Measurements from ENCODE around the gene HIPK2. TPM values are rescaled to one million over a fixed set of nuclear protein-coding genes. Genes with fewer than 3 reads are reported as not detected.
A peak's percentile ranks its signal among the peaks of the same experiment; 100 is the strongest.

Gene HIPK2
- total and polyA plus RNA-seq, 8 donors, result 25.1 to 61.8 (median 30.4) TPM

DNA sequence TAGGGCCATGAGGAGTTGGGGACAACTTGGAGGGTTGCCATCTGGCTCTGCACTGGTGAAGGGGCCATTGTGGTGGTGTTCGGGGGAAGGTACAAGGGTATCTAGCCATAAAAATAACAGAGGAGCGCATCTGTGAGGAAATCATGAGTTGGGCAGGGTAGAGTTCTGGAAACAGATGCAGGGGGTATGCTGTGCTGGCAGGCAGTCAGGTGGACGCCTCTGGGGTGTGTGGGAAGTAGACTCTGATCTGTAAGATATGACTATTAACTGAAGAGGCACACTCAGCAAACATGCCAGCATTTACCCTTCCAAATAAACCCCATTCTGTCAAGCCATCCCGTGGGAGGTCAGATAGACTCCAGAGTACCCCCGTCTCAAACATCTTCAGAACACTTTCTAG, 174.5 kb downstream of the HIPK2 start:
- Histone ChIP-seq H3K9me3 (no peaks in the 10 kb centered on the region), H3K4me1 (no peaks in the 10 kb centered on the region), H3K36me3 (peaks cover 0 to 92% of the 10 kb centered on the region in 2 donors), H3K27ac (no peak overlapping the region), H3K4me3 (no peak overlapping the region), H3K27me3 (no peaks in the 10 kb centered on the region)
- TF ChIP-seq, protein P1, sequence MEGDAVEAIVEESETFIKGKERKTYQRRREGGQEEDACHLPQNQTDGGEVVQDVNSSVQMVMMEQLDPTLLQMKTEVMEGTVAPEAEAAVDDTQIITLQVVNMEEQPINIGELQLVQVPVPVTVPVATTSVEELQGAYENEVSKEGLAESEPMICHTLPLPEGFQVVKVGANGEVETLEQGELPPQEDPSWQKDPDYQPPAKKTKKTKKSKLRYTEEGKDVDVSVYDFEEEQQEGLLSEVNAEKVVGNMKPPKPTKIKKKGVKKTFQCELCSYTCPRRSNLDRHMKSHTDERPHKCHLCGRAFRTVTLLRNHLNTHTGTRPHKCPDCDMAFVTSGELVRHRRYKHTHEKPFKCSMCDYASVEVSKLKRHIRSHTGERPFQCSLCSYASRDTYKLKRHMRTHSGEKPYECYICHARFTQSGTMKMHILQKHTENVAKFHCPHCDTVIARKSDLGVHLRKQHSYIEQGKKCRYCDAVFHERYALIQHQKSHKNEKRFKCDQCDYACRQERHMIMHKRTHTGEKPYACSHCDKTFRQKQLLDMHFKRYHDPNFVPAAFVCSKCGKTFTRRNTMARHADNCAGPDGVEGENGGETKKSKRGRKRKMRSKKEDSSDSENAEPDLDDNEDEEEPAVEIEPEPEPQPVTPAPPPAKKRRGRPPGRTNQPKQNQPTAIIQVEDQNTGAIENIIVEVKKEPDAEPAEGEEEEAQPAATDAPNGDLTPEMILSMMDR (IDR thresholded peaks at IDR 0.05), result no peak
- intact Hi-C loops (cut with DNase I), result no loop called here
- no peak for ATAC-seq
- DNase-seq, result no peak

DNA sequence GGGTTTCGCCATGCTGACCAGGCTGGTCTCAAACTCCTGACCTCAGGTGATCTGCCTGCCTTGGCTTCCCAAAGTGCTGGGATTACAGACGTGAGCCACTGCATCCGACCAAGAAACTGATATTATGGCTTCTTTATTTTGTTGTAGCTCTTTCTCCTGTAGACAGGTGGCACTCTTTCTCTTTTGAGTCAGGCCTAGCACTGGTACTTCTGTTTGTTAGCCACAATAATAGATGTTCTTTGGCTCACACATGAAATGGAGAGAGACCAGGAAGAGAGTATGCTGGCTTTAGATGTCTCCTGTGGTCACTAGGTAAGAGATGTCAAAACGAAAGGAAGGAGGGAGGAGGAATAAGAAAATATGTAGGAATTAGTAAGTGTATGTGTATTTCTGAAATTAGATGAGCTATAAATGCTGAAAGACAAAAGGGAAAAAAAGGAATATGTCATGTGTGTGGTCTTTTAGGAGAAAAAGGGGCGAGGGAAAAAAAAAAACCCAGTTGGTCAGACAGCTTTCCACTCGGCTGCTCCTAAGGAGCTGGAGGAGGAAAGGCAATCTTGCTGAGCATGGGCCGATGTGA, 175.6 kb downstream of the HIPK2 start:
- Histone ChIP-seq H3K9me3 (no peaks in the 10 kb centered on the region), H3K27me3 (no peaks in the 10 kb centered on the region), H3K4me1 (no peaks in the 10 kb centered on the region), H3K27ac (no peak overlapping the region), H3K4me3 (no peak overlapping the region), H3K36me3 (peaks cover 0 to 95% of the 10 kb centered on the region in 2 donors)
- intact Hi-C loops (cut with DNase I), result no loop called here
- DNase-seq (peak in 1 of 4 donors; percentile 33), ATAC-seq (peak; percentile 75)
- TF ChIP-seq, protein P1 (IDR thresholded peaks at IDR 0.05), result peak; percentile 25 to 37

DNA sequence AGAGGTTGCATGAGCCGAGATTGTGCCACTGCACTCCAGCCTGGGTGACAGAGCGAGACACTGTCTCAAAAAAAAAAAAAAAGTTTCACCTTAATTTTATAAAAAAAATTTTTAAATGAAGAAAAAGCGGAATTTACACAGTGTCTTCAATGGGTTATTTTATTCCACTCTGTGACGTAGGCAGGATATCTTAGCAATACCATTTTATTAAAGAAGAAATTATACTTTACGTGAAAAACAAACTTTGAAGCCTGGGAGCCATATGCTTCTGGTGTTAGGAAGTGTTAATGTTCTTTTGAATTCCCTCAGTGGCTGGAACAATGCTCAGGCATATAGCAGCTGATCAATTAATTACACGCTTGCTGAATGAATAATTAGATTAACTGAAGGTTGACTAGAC, 176.6 kb downstream of the HIPK2 start:
- H3K4me3 ChIP-seq, result no peak overlapping the region
- no peak overlapping the region for H3K27ac ChIP-seq
- peaks cover 0 to 96% of the 10 kb centered on the region in 2 donors for H3K36me3 ChIP-seq
- DNase-seq, result no peak
- ATAC-seq, result no peak
- no peaks in the 10 kb centered on the region for H3K4me1 ChIP-seq
- TF ChIP-seq, protein P1 (IDR thresholded peaks at IDR 0.05), result no peak
- no peaks in the 10 kb centered on the region for H3K9me3 ChIP-seq
- no peaks in the 10 kb centered on the region for H3K27me3 ChIP-seq
- intact Hi-C loops (cut with DNase I), result no loop called here

DNA sequence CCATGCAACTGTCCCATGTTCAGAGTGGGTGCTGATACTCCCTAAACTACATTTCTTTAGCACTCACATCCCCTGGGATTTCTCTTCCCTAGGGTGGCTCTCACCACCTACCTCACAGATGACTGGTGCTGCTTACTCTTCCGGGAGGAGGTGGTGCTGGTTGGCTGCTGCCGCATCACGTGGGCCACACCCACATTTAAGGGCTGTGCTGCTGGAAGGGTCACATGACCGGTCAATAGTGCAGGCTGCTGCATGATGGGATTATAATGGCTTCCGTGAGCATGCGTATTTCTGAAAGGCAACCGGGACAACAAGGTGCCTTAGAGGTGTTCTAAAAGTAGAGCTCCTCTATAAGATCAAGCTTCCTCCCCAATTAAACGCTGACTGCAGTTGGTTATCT, 177.5 kb downstream of the HIPK2 start:
- intact Hi-C loops (cut with DNase I), result no loop called here
- Histone ChIP-seq H3K4me3 (no peak overlapping the region), H3K9me3 (no peaks in the 10 kb centered on the region), H3K4me1 (no peaks in the 10 kb centered on the region), H3K36me3 (peaks cover 0 to 98% of the 10 kb centered on the region in 2 donors), H3K27ac (no peak overlapping the region), H3K27me3 (no peaks in the 10 kb centered on the region)
- TF ChIP-seq, protein P1 (IDR thresholded peaks at IDR 0.05), result no peak
- DNase-seq, result no peak
- no peak for ATAC-seq

DNA sequence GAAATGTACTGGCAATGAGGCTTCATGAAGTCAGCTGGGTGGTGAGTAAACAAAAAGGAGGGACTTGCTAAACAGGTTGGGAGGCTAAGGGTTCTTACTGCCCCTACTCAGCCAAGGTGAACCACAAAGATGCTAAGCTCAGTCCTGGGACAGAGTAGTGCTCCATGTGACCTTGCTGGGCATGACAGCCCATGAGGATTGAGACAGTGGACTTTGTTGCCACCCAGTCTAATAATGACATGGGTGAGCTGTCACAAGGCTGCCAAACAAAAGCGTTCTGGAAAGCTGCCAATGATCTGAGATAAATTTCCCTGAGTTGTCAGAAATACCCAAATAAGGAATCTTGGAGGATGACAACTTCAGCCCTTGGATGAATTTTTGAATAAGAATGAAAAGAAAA, 179.2 kb downstream of the HIPK2 start:
- H3K27me3 ChIP-seq, result no peaks in the 10 kb centered on the region
- H3K36me3 ChIP-seq, result peaks cover 0 to 100% of the 10 kb centered on the region in 2 donors
- no peak for DNase-seq
- no peak overlapping the region for H3K27ac ChIP-seq
- intact Hi-C loops (cut with DNase I), result no loop called here
- TF ChIP-seq, protein P1 (IDR thresholded peaks at IDR 0.05), result no peak
- H3K4me3 ChIP-seq, result no peak overlapping the region
- no peaks in the 10 kb centered on the region for H3K4me1 ChIP-seq
- peak; percentile 69 for ATAC-seq
- no peaks in the 10 kb centered on the region for H3K9me3 ChIP-seq

Data from left lung (tissue), 10 donors.